Neuronal stem cell (in vitro differentiated cells): Measurements from ENCODE around the gene C17orf50.

Source experiments
- DNase-seq: peaks from one replicate; pipeline ENCODE4 v3.0.0-alpha.2; 2013; ENCODE audit warnings: low spot score
- H2AFZ ChIP-seq: one replicate; pipeline ENCODE4 v1.6.1; 2013; ENCODE audit warnings: mild to moderate bottlenecking, low read length, inconsistent platforms
- H2AK5ac ChIP-seq: 2 replicates; pipeline ENCODE4 v1.6.1; 2013; ENCODE audit warnings: low read depth, mild to moderate bottlenecking, inconsistent platforms, low read length, moderate library complexity, mixed read lengths
- H2BK120ac ChIP-seq: 2 replicates; pipeline ENCODE4 v1.6.1; 2013; ENCODE audit warnings: low read depth, mild to moderate bottlenecking, inconsistent platforms, low read length, moderate library complexity, mixed read lengths
- H2BK12ac ChIP-seq: one replicate; pipeline ENCODE4 v1.6.1; 2013; ENCODE audit warnings: low read length, inconsistent platforms
- H2BK15ac ChIP-seq: 2 replicates; pipeline ENCODE4 v1.6.1; 2013; ENCODE audit warnings: mild to moderate bottlenecking, low read length, inconsistent platforms, mixed read lengths
- H2BK5ac ChIP-seq: one replicate; pipeline ENCODE4 v1.6.1; 2013; ENCODE audit warnings: inconsistent platforms, mild to moderate bottlenecking, low read length, moderate library complexity
- H3K14ac ChIP-seq: one replicate; pipeline ENCODE4 v1.6.1; 2013; ENCODE audit warnings: low read length, inconsistent platforms
- H3K18ac ChIP-seq: 2 replicates; pipeline ENCODE4 v1.6.1; 2013; ENCODE audit warnings: low read length, inconsistent platforms
- H3K23ac ChIP-seq: 2 replicates; pipeline ENCODE4 v1.6.1; 2013; ENCODE audit warnings: low read depth, mild to moderate bottlenecking, mixed read lengths, low read length, inconsistent platforms; ENCODE audit not compliant: poor library complexity
- H3K27ac ChIP-seq: replicated peaks from 3 replicates; pipeline ENCODE4 v1.5.1; 2013; ENCODE audit warnings: low read length, inconsistent platforms
- H3K27me3 ChIP-seq, 3 experiments: 2 replicates each; pipeline ENCODE4 v1.6.1; 2013; ENCODE audit warnings: low read length in 3 of 3, mild to moderate bottlenecking in 2 of 3, inconsistent platforms in 1 of 3, low read depth in 1 of 3, mixed read lengths in 1 of 3, moderate library complexity in 1 of 3; ENCODE audit not compliant: control insufficient read depth in 3 of 3, insufficient read depth in 3 of 3
- H3K36me3 ChIP-seq, 2 donors: replicated peaks in 1 of 2; 2 replicates each; pipeline ENCODE4 v1.6.1; 2013; ENCODE audit warnings: low read length in 2 of 2; ENCODE audit not compliant: control insufficient read depth in 2 of 2, insufficient read depth in 2 of 2
- H3K4ac ChIP-seq: 2 replicates; pipeline ENCODE4 v1.6.1; 2013; ENCODE audit warnings: inconsistent platforms, mild to moderate bottlenecking, low read length, moderate library complexity
- H3K4me1 ChIP-seq, 2 donors: 1 replicate in 1 of 2; 2 replicates in 1 of 2; pipeline ENCODE4 v1.6.1; 2013; ENCODE audit warnings: low read length in 2 of 2, low read depth in 1 of 2; ENCODE audit not compliant: control insufficient read depth in 2 of 2, insufficient read depth in 1 of 2
- H3K4me2 ChIP-seq: one replicate; pipeline ENCODE4 v1.6.1; 2013; ENCODE audit warnings: mild to moderate bottlenecking, low read length, inconsistent platforms; ENCODE audit not compliant: insufficient read depth, poor library complexity, severe bottlenecking
- H3K4me3 ChIP-seq, 2 donors: 2 replicates each; pipeline ENCODE4 v1.5.1; 2013; ENCODE audit warnings: low read length in 2 of 2, mild to moderate bottlenecking in 2 of 2, inconsistent platforms in 1 of 2, moderate library complexity in 1 of 2
- H3K79me1 ChIP-seq: one replicate; pipeline ENCODE4 v1.6.1; 2013; ENCODE audit warnings: low read depth, mild to moderate bottlenecking, inconsistent platforms, low read length, moderate library complexity
- H3K9ac ChIP-seq: one replicate; pipeline ENCODE4 v1.6.1; 2013; ENCODE audit warnings: mild to moderate bottlenecking, low read depth, low read length, inconsistent platforms; ENCODE audit not compliant: poor library complexity
- H3K9me3 ChIP-seq, 2 donors: replicated peaks in 1 of 2; 2 replicates each; pipeline versions ENCODE3 to v1.6.1; 2013; ENCODE audit warnings: low read length in 2 of 2, mild to moderate bottlenecking in 2 of 2, inconsistent platforms in 1 of 2, low read depth in 1 of 2, mixed read lengths in 1 of 2, moderate library complexity in 1 of 2; ENCODE audit not compliant: control insufficient read depth in 2 of 2, insufficient read depth in 1 of 2
- H4K8ac ChIP-seq: one replicate; pipeline ENCODE4 v1.6.1; 2013; ENCODE audit warnings: low read depth, mild to moderate bottlenecking, inconsistent platforms, low read length, moderate library complexity
- H4K91ac ChIP-seq: one replicate; pipeline ENCODE4 v1.6.1; 2013; ENCODE audit warnings: low read length, low read depth, mild to moderate bottlenecking, inconsistent platforms; ENCODE audit not compliant: poor library complexity
- WGBS, 2 donors: extraction: QIAGEN DNeasy Blood & Tissue Kit; methylation state at CpG; one replicate each; pipeline ENCODE4 v1.1.7; 2013; ENCODE audit warnings: missing lambda C conversion rate in 2 of 2, mixed read lengths in 1 of 2; ENCODE audit not compliant: insufficient read length in 2 of 2, insufficient replicate concordance in 1 of 2; ENCODE audit errors: extremely low coverage in 2 of 2; 5-methylcytosine and 5-hydroxymethylcytosine counted together

C17orf50 gene

GRCh38 chr17:35784895-35785294, 24.2 kb downstream of the C17orf50 start:
- no peak overlapping the region for H2AK5ac ChIP-seq
- no peak overlapping the region for H3K14ac ChIP-seq
- H3K18ac ChIP-seq: no peak overlapping the region
- H4K91ac ChIP-seq: no peak overlapping the region
- H3K4me3 ChIP-seq: peak overlapping the region in 1 of 2 donors; percentile 44
- no peaks in the 10 kb centered on the region for H3K79me1 ChIP-seq
- no peak overlapping the region for H3K27ac ChIP-seq
- no peaks in the 10 kb centered on the region for H3K4me1 ChIP-seq
- no peak for DNase-seq
- no peak overlapping the region for H2BK120ac ChIP-seq
- no peak overlapping the region for H3K4me2 ChIP-seq
- WGBS, 2 donors: no CpG with 5 or more reads among the region's 2 CpGs
- no peak overlapping the region for H3K4ac ChIP-seq
- H3K23ac ChIP-seq: no peak overlapping the region
- no peaks in the 10 kb centered on the region for H3K9me3 ChIP-seq
- H3K9ac ChIP-seq: no peak overlapping the region
- no peak overlapping the region for H2BK15ac ChIP-seq
- no peak overlapping the region for H2BK12ac ChIP-seq
- no peak overlapping the region for H2AFZ ChIP-seq
- peaks cover 0 to 54% (median 0%) of the 10 kb centered on the region in 3 experiments for H3K27me3 ChIP-seq
- H2BK5ac ChIP-seq: no peak overlapping the region
- no peaks in the 10 kb centered on the region for H3K36me3 ChIP-seq
- no peak overlapping the region for H4K8ac ChIP-seq

GRCh38 chr17:35786941-35787432, 26.3 kb downstream of the C17orf50 start:
- H3K4me1 ChIP-seq: no peaks in the 10 kb centered on the region
- H4K91ac ChIP-seq: no peak overlapping the region
- H3K4ac ChIP-seq: no peak overlapping the region
- H3K4me2 ChIP-seq: no peak overlapping the region
- H3K27me3 ChIP-seq: peaks cover 0 to 61% (median 4%) of the 10 kb centered on the region in 3 experiments
- H3K9me3 ChIP-seq: no peaks in the 10 kb centered on the region
- no peak overlapping the region for H3K23ac ChIP-seq
- H3K14ac ChIP-seq: no peak overlapping the region
- H3K18ac ChIP-seq: no peak overlapping the region
- H2AFZ ChIP-seq: no peak overlapping the region
- no CpG with 5 or more reads among the region's 3 CpGs for WGBS, 2 donors
- no peak overlapping the region for H3K27ac ChIP-seq
- H3K4me3 ChIP-seq: no peak overlapping the region
- no peak overlapping the region for H2BK12ac ChIP-seq
- H3K36me3 ChIP-seq: no peaks in the 10 kb centered on the region
- H3K9ac ChIP-seq: no peak overlapping the region
- H2BK5ac ChIP-seq: no peak overlapping the region
- H2AK5ac ChIP-seq: no peak overlapping the region
- no peak for DNase-seq
- H3K79me1 ChIP-seq: no peaks in the 10 kb centered on the region
- no peak overlapping the region for H2BK120ac ChIP-seq
- no peak overlapping the region for H2BK15ac ChIP-seq
- no peak overlapping the region for H4K8ac ChIP-seq

GRCh38 chr17:35788477-35789368, 28.0 kb downstream of the C17orf50 start:
- Histone ChIP-seq H4K8ac (no peak overlapping the region), H3K4me1 (no peaks in the 10 kb centered on the region), H3K27ac (no peak overlapping the region), H3K4ac (no peak overlapping the region), H2BK15ac (no peak overlapping the region), H2BK5ac (no peak overlapping the region), H3K4me3 (no peak overlapping the region), H4K91ac (no peak overlapping the region), H3K23ac (no peak overlapping the region), H3K18ac (no peak overlapping the region), H3K4me2 (no peak overlapping the region), H3K79me1 (no peaks in the 10 kb centered on the region), H2AFZ (no peak overlapping the region), H2AK5ac (no peak overlapping the region), H3K9ac (no peak overlapping the region), H3K14ac (no peak overlapping the region), H2BK12ac (no peak overlapping the region), H3K36me3 (no peaks in the 10 kb centered on the region), H3K27me3 (peaks cover 0 to 67% (median 15%) of the 10 kb centered on the region in 3 experiments), H3K9me3 (no peaks in the 10 kb centered on the region), H2BK120ac (no peak overlapping the region)
- no peak for DNase-seq
- no CpG with 5 or more reads among the region's 2 CpGs for WGBS, 2 donors

GRCh38 chr17:35790841-35791240, 30.2 kb downstream of the C17orf50 start:
- Histone ChIP-seq H3K27me3 (peaks cover 7 to 75% (median 36%) of the 10 kb centered on the region in 3 experiments), H3K79me1 (no peaks in the 10 kb centered on the region)

More at GRCh38 chr17:35790841-35791240, 30.2 kb downstream of the C17orf50 start:
- no peak for DNase-seq
- no peak overlapping the region for H2BK15ac ChIP-seq
- H2AK5ac ChIP-seq: no peak overlapping the region
- peaks cover 2% of the 10 kb centered on the region in 2 donors for H3K4me1 ChIP-seq
- H3K36me3 ChIP-seq: no peaks in the 10 kb centered on the region
- no peak overlapping the region for H2BK120ac ChIP-seq
- no peak overlapping the region for H3K27ac ChIP-seq
- no CpG with 5 or more reads among the region's 3 CpGs for WGBS, 2 donors
- no peak overlapping the region for H2BK12ac ChIP-seq
- no peak overlapping the region for H2BK5ac ChIP-seq
- no peaks in the 10 kb centered on the region for H3K9me3 ChIP-seq
- no peak overlapping the region for H3K14ac ChIP-seq
- H3K4me2 ChIP-seq: no peak overlapping the region
- H4K8ac ChIP-seq: no peak overlapping the region
- H3K4ac ChIP-seq: no peak overlapping the region
- H4K91ac ChIP-seq: no peak overlapping the region
- H3K9ac ChIP-seq: no peak overlapping the region
- no peak overlapping the region for H3K23ac ChIP-seq
- no peak overlapping the region for H2AFZ ChIP-seq
- H3K4me3 ChIP-seq: no peak overlapping the region
- no peak overlapping the region for H3K18ac ChIP-seq
